ENCODE data around the gene LMAN2.
"Not testable (repeated sequence)": the region's sequence is repeated elsewhere in the genome, so short reads cannot be mapped to it uniquely, and the experiment has no call there.

LMAN2 gene

DNA sequence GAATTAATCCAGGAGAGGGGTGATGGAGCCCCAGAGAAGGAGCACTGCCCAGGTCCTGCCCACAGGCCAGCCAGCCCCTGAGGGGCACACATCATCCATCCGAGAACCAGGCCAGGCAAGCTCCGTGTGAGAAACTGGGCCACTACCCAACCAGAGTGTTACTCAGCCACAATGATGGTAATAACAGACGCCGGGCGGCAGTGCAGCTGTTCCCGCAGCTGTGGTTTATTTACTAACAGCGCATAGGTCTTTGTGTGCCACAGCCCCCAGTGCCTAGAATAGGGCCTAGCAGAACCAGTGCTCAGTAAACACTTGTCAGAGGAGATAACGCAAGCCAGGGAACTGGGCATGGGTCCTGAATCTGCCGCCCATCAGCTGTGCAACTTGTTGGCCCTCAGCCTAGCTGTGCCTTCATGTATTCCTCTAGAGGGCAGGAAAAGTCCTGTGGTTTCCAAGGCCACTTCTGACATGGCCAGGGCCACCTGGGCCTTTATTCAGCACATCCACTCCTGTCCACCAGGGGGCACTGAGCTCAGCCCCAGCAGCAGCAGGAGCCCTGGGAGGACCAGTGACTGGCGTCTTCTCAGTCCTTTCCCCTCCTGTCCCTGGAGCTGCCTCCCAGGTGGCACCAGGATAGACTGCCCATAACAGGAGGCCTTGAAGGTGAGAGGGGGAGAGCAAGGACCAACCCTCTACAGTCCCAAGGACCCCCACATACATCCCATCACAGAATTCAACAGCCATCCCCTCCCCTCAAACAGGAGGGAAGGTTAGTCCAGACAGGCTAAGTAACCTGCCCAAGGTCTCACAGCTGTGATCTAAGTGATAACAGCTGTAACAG is 41.9 kb downstream of the LMAN2 start:
- H3K4me1 Mint-ChIP-seq (ENCODE audit: low read depth), result peaks cover 49% of the 10 kb centered on the region
- peak; percentile 77 for DNase-seq (ENCODE audit: low spot score)
- H3K4me3 Mint-ChIP-seq, result peak overlapping the region; percentile 93
- peak overlapping the region; percentile 63 for H3K27ac Mint-ChIP-seq
- no peaks in the 10 kb centered on the region for H3K9me3 Mint-ChIP-seq
- H3K36me3 Mint-ChIP-seq (ENCODE audit: low read depth), result peaks cover 44% of the 10 kb centered on the region
- H3K27me3 Mint-ChIP-seq (ENCODE audit: low read depth), result no peaks in the 10 kb centered on the region

DNA sequence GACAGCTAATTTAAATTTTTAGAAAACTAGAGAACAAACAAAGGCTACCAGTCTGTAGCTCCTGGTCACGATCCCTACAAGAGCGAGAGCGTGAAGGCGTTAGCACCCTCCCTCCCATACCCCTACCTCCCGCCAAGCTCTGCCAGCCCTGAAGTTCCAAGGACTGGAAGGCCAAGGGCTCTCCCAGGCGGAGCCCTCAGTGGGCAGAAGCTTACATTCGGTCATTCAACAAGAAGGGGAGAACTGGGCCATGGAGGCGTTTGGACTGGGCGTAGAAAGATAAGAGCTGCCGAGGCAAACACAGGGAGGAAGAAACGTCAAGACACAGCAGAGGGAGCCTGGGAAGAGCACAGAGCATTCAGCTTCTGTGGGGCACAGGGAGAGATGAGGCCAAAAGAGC is 42.7 kb downstream of the LMAN2 start:
- no peaks in the 10 kb centered on the region for H3K9me3 Mint-ChIP-seq
- peak overlapping the region; percentile 2 for H3K4me3 Mint-ChIP-seq
- no peak for DNase-seq (ENCODE audit: low spot score)
- H3K4me1 Mint-ChIP-seq (ENCODE audit: low read depth), result peaks cover 49% of the 10 kb centered on the region
- H3K27me3 Mint-ChIP-seq (ENCODE audit: low read depth), result no peaks in the 10 kb centered on the region
- peaks cover 51% of the 10 kb centered on the region for H3K36me3 Mint-ChIP-seq (ENCODE audit: low read depth)
- H3K27ac Mint-ChIP-seq, result peak overlapping the region; percentile 54

DNA sequence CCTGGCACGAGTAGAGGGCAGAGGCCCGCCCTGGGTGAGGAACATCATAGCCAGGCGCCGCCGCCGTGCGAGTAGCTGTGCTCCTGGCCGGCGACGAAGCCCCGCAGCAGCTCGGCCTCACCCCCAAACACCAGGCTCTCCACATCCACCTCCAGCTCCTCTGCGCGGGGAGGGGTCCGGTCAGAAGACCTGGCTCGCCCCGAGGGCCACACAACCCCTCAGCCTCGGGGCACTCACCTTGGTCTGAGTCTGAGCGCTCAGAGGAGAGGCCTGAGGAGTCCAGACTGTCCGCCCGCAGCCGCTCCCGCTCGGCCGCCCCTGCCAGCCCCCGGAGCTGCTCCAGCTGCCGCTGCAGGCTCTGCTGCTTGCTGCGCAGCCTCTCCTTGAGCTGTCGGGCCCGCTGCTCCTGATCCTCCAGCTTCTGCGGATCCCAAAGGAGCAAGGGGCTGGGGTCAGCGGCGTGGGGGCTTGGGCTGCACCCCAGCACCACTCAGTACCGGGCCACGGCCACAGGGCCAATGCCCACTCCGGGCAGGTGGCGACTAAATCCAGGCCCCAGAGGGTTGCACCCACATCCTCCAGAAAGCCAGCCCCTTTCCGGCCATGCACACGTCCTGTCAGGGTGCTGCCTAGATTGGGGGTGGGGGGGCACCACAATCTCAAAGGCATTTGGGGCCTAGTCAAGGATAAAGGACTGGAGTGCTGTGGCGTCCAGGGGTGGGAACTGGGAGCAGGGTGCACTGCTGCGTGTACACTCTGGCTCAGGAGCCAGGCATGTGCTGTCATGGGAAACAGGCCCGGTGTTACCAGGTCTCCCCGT is 43.7 kb downstream of the LMAN2 start:
- no peaks in the 10 kb centered on the region for H3K27me3 Mint-ChIP-seq (ENCODE audit: low read depth)
- peaks cover 53% of the 10 kb centered on the region for H3K36me3 Mint-ChIP-seq (ENCODE audit: low read depth)

DNA sequence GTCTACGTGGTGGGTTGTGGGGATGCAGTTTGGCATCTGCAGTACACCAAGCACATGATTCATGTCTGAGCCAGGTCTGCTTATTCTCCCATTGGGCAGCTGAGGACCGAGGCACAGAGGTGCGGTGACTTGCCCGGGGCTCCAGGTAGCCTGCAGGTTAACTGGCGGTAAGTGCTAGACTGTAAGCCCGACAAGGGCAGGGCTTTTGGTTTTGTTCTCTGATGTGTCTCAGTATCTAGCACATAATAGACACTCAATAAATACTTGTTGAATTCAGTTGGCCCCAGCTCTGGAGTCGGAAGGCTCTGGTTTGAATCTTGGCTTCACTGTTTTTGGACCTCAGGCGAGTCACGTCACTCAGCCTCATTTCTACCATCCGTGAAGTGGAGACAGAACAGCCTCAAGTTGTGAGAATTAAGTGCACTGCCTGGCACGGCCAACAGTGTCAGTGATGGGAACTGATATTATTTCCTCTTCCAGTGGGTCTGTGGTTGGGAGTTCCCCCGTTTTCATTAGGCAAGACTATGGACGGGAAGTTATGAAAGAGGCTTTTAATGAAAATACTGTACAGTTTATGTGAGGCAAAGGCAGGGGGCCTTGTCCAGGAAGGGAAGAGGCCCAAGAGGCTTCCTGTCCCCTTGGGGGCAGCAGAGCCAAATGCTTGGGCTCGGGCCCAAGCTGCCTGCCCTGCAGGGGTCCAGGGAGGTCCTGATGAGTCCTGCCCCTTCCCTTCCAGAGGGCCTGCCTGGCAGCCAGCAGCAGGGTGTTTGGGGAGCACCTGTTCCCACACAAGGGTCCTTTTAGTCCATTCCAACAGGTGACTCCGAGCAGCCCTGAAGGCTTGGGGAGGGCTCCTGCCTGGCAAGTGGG is 44.6 kb downstream of the LMAN2 start:
- H3K27me3 Mint-ChIP-seq (ENCODE audit: low read depth), result no peaks in the 10 kb centered on the region
- H3K36me3 Mint-ChIP-seq (ENCODE audit: low read depth), result peaks cover 60% of the 10 kb centered on the region
- no peaks in the 10 kb centered on the region for H3K9me3 Mint-ChIP-seq
- no peak for DNase-seq (ENCODE audit: low spot score)
- peak overlapping the region; percentile 32 for H3K4me3 Mint-ChIP-seq
- H3K4me1 Mint-ChIP-seq (ENCODE audit: low read depth), result peaks cover 44% of the 10 kb centered on the region
- H3K27ac Mint-ChIP-seq, result peak overlapping the region; percentile 49

More for the DNA sequence above, 43.7 kb downstream of the LMAN2 start:
- Mint-ChIP-seq H3K27ac (no peak overlapping the region), H3K4me1 (ENCODE audit: low read depth) (peaks cover 41% of the 10 kb centered on the region), H3K9me3 (no peaks in the 10 kb centered on the region), H3K4me3 (no peak overlapping the region)
- no peak for DNase-seq (ENCODE audit: low spot score)

DNA sequence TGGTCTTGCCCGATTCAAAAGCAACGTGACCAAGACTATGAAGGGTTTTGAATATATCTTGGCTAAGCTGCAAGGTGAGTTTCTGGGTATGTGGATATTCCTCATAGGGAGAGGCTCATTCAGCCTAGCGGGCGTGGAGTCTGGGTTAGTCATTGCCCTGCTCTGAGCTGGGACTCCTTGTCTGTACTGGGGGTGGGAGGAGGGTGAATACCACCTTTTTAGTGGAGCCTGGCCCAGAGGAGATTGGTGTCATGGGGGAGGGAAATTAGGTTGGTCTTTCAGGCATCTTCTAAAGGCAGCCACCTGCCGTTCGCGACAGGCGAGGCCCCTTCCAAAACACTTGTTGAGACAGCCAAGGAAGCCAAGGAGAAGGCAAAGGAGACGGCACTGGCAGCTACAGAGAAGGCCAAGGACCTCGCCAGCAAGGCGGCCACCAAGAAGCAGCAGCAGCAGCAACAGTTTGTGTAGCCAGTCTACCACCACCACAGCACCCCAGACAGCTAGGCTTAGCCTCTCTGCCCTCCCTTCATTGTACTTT is 45.3 kb downstream of the LMAN2 start:
- H3K4me3 Mint-ChIP-seq, result peak overlapping the region; percentile 27
- DNase-seq (ENCODE audit: low spot score); H3K27me3 Mint-ChIP-seq (ENCODE audit: low read depth); H3K9me3 Mint-ChIP-seq: not testable (repeated sequence)
- H3K4me1 Mint-ChIP-seq (ENCODE audit: low read depth), result peaks cover 51% of the 10 kb centered on the region
- H3K36me3 Mint-ChIP-seq (ENCODE audit: low read depth), result peaks cover 63% of the 10 kb centered on the region
- H3K27ac Mint-ChIP-seq, result peak overlapping the region; percentile 7

DNA sequence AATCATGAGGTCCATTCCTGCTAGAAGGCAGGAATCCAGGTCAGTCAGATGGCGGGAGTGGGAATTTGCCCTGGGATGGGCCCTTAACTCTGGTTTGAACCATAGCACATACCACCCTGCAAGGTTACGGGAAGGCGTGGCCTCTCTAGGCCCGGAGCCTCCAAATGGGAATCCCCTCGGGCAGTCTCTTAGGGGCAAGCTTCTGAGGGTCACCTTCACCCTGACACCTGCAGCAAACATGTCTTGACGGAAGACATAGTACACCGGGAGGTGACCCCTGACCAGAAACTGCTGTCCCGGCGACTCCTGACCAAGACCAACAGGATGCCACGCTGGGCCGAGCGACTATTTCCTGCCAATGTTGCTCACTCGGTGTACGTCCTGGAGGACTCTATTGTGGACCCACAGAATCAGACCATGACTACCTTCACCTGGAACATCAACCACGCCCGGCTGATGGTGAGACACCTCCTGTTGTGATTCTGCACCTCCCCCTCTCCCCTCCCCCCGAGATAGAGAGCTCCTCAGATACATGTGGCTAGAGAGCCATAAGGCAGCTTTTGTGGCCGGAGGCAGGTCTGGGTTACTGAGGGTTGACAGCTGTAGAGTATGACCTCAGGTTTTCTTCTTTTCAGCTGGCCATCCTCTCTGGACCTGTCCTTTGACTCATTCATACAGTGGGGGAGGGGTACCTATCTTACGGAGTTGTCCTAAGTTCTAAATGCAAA is 46.9 kb downstream of the LMAN2 start:
- H3K9me3 Mint-ChIP-seq, result no peaks in the 10 kb centered on the region
- H3K4me3 Mint-ChIP-seq, result peak overlapping the region; percentile 95
- H3K27ac Mint-ChIP-seq, result peak overlapping the region; percentile 76
- no peak for DNase-seq (ENCODE audit: low spot score)
- H3K27me3 Mint-ChIP-seq (ENCODE audit: low read depth), result no peaks in the 10 kb centered on the region
- peaks cover 56% of the 10 kb centered on the region for H3K4me1 Mint-ChIP-seq (ENCODE audit: low read depth)
- peaks cover 62% of the 10 kb centered on the region for H3K36me3 Mint-ChIP-seq (ENCODE audit: low read depth)

DNA sequence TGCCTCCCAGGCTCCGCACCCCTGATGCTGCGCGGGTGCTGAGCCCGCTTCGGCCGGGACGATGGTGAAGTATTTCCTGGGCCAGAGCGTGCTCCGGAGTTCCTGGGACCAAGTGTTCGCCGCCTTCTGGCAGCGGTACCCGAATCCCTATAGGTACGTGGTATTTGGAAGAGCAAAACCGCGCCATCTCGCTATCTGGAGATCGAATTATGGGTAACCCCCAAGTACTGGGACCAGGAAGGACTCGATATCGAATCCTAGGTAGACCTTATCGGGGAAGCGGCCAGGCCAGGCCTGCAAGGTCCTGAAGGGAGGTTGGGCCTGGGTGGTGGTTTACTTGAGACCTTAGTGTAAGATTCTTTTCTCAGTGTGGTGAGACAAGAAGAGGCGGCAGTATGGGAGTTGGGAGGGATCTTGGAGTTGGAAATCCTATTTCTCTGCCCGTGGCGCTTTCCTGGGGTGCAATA is 47.5 kb downstream of the LMAN2 start:
- no peaks in the 10 kb centered on the region for H3K27me3 Mint-ChIP-seq (ENCODE audit: low read depth)
- H3K27ac Mint-ChIP-seq, result peak overlapping the region; percentile 76
- peak overlapping the region; percentile 95 for H3K4me3 Mint-ChIP-seq
- peaks cover 58% of the 10 kb centered on the region for H3K4me1 Mint-ChIP-seq (ENCODE audit: low read depth)
- peaks cover 63% of the 10 kb centered on the region for H3K36me3 Mint-ChIP-seq (ENCODE audit: low read depth)
- no peaks in the 10 kb centered on the region for H3K9me3 Mint-ChIP-seq
- DNase-seq (ENCODE audit: low spot score), result no peak

DNA sequence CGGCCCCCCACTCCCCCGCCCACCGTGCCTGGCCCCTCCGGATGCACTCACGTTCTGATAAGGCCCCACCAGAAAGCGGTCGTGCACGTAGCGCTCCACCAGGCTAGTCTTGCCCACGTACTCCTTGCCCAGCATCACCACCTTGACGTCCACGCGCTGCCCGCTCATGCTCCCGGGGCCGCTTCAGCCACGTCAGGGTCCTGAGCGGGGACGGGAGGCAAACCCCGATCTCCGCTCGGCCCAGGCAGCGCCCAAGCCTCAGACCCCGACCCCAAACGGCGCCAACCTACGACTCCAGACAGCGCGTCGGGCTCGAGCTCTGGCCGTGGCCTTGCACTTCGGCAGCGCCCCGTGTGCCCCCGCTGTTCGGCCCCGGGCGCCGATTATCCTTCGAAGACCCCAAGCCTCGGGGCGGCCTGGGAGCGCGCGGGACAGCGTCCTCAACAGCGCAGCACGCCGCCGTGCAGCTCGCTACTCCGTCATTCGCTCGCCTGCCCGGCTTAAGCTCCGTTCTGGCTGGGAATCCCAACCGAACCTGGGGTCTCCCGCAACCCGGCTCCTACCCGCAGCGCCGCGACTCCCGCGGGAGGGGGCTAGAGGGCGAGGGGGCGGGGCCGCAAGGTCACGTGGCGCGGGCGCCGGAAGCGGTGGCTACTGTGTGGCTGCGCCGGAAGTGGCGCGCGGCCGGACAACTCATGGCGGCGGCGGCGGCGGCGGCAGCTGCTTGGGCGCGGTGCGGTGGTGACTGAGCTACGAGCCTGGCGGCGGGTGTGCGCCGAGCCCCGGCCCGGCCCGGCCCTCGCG is 48.1 kb downstream of the LMAN2 start, which contains the start of the genes PRELID1 and RAB24:
TSS of gene PRELID1 (plus strand) at position 679 of the 804 bp plus-strand sequence. CDS start 187 bp downstream, outside the sequence.
TSS of gene RAB24 (minus strand) at position 599 of the 804 bp plus-strand sequence. CDS start at position 168, 431 bp downstream.
- peak within 1 kb of the TSS; percentile 95 for H3K4me3 Mint-ChIP-seq
- DNase-seq (ENCODE audit: low spot score), result peak; percentile 90
- H3K27ac Mint-ChIP-seq, result peak within 1 kb of the TSS; percentile 88
- no peaks in the 10 kb centered on the region for H3K27me3 Mint-ChIP-seq (ENCODE audit: low read depth)
- no peaks in the 10 kb centered on the region for H3K9me3 Mint-ChIP-seq
- peaks cover 61% of the 10 kb centered on the region for H3K4me1 Mint-ChIP-seq (ENCODE audit: low read depth)
- peaks cover 59% of the 10 kb centered on the region for H3K36me3 Mint-ChIP-seq (ENCODE audit: low read depth)

DNA sequence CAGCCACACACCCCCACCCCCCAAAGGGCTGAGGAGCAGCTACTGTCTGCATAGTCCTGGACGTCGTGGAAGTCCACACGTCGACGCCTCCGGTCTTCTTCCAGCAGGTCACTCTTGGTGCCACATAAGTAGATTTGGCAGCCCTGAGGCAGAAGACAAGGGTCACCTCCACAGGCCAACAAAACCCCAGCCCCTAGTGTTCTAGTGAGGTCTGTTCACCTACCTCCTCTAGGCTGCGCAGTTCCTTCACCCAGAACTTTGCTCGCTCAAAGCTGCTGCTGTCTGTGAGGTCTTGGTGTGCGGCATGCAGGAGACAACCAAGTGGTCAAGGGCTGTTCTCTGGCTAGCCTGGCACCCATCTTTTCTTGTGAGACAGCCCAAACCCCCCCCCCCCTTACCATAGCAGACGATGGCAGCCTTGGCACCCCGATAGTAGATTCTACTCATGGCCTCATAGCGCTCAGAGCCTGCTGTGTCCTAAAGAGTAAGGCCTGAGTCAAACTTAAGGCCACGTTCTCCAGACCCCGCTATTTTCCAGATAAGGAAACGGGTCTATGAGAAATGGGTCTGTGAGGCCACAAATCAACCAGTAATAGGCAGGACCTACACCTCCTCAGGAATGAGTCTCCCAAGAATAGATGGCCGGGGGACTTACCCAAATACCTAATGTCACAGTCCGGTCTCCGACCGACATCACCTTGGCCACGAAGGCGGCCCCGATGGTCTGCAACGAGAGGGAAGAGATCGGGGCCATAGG is 48.9 kb downstream of the LMAN2 start:
- Mint-ChIP-seq H3K4me3 (peak overlapping the region; percentile 95), H3K9me3 (no peaks in the 10 kb centered on the region), H3K36me3 (ENCODE audit: low read depth) (peaks cover 60% of the 10 kb centered on the region), H3K27ac (peak overlapping the region; percentile 88), H3K4me1 (ENCODE audit: low read depth) (peaks cover 61% of the 10 kb centered on the region), H3K27me3 (ENCODE audit: low read depth) (no peaks in the 10 kb centered on the region)
- no peak for DNase-seq (ENCODE audit: low spot score)

DNA sequence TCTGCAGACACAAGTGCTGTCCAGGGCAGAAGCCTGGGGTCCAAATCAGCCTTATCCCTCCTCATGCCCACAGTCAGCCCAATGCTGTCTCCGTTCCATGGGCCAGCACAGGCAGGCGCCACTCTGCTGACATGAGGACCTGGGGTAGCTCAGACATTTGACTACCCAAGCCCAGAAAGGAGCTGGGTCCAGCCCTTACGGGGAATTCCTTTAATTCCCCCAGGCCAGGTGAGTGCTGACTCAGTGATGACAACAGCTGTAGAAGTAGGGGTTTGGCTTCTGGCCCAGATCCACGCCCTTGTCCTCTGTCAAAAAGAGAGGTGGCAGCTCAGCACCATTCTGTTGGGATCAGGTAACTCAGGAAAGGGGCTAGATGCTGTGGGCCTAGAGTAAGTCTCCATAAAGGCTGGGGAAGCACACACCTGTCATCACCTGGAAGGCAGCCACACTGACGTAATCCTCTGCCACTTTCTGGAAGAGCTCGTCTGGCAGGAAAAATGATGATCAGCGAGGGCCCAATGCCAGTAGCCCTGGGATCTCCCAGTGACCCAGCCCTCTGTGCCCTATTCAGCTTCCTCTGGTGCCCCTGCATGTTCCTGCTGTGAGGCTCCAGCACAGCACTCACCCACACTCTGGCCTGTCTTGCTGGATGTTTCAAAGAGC is 49.8 kb downstream of the LMAN2 start:
- Mint-ChIP-seq H3K4me1 (ENCODE audit: low read depth) (peaks cover 63% of the 10 kb centered on the region), H3K9me3 (no peaks in the 10 kb centered on the region), H3K4me3 (peak overlapping the region; percentile 95), H3K27me3 (ENCODE audit: low read depth) (no peaks in the 10 kb centered on the region), H3K36me3 (ENCODE audit: low read depth) (peaks cover 60% of the 10 kb centered on the region), H3K27ac (peak overlapping the region; percentile 88)
- DNase-seq (ENCODE audit: low spot score), result no peak

DNA sequence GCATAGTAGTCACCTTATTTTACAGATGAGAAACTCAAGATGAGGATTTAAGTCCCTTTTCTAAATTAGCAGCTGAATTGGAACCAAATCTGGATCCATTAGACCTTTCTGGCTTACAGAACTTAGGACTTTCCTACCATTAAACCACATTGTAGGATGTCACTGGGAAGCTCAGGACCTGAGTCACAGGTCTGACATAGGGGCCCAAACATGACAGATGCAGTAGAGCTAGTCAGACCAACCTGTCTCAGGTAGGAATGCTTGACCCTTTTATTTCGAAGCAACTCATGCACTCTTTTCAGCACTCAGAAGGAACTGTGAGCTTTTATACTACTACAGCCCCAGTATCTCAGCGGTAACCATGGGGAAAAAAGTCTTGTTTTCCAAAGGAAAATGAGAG is 50.5 kb downstream of the LMAN2 start:
- H3K9me3 Mint-ChIP-seq, result no peaks in the 10 kb centered on the region
- H3K27me3 Mint-ChIP-seq (ENCODE audit: low read depth), result no peaks in the 10 kb centered on the region
- H3K27ac Mint-ChIP-seq, result peak overlapping the region; percentile 97
- DNase-seq (ENCODE audit: low spot score), result no peak
- peaks cover 67% of the 10 kb centered on the region for H3K4me1 Mint-ChIP-seq (ENCODE audit: low read depth)
- peak overlapping the region; percentile 95 for H3K4me3 Mint-ChIP-seq
- peaks cover 61% of the 10 kb centered on the region for H3K36me3 Mint-ChIP-seq (ENCODE audit: low read depth)
